Calu3 (cell line): ENCODE results near the gene SAT1. TPM values are rescaled to one million over a fixed set of nuclear protein-coding genes. Genes with fewer than 3 reads are reported as not detected.
"Not testable (repeated sequence)": the region's sequence is repeated elsewhere in the genome, so short reads cannot be mapped to it uniquely, and the experiment has no call there.

ENCODE experiments used
- BruUV-seq: library from RNA; stranded (reverse); fragments of 400-500 nt; replicated peaks from 2 replicates; lab custom pipeline; 2021; lab: Mats Ljungman, UMichigan
- CTCF ChIA-PET: fragments of 300-600 bp; sonication (Branson Sonifier 250); formaldehyde crosslinking; loops from one replicate; lab custom pipeline; 2022; ENCODE audit warnings: antibody characterized with exemption; lab: Charles Lee
- DNase-seq: peaks from one replicate; pipeline ENCODE4 v3.0.0; 2022
- H3K27ac Mint-ChIP-seq: one replicate; pipeline ENCODE4 v1.8.0; 2022; ENCODE audit warnings: mixed read lengths; ENCODE audit not compliant: unreplicated experiment
- H3K27me3 Mint-ChIP-seq: one replicate; pipeline ENCODE4 v1.8.0; 2022; ENCODE audit warnings: mixed read lengths; ENCODE audit not compliant: unreplicated experiment
- H3K36me3 Mint-ChIP-seq: one replicate; pipeline ENCODE4 v1.8.0; 2022; ENCODE audit warnings: mild to moderate bottlenecking, moderate library complexity, mixed read lengths; ENCODE audit not compliant: insufficient read depth, unreplicated experiment
- H3K4me1 Mint-ChIP-seq: one replicate; pipeline ENCODE4 v1.8.0; 2022; ENCODE audit warnings: mild to moderate bottlenecking, low read depth, mixed read lengths; ENCODE audit not compliant: unreplicated experiment
- H3K4me3 Mint-ChIP-seq: one replicate; pipeline ENCODE4 v1.8.0; 2022; ENCODE audit warnings: mild to moderate bottlenecking, low read depth, moderate library complexity, mixed read lengths; ENCODE audit not compliant: unreplicated experiment
- H3K9me3 Mint-ChIP-seq: one replicate; pipeline ENCODE4 v1.8.0; 2022; ENCODE audit warnings: low read depth, mixed read lengths; ENCODE audit not compliant: unreplicated experiment
- CTCF ChIP-seq: fragments of 200-600 bp; IDR thresholded peaks from one replicate; pipeline ENCODE4 v1.8.0; 2022; ENCODE audit warnings: antibody characterized with exemption; ENCODE audit not compliant: unreplicated experiment
- intact Hi-C: fragments of 100-400 bp; cut with micrococcal nuclease; formaldehyde crosslinking; loops from one replicate; pipeline ENCODE4 v1.10.0; 2022; ENCODE audit not compliant: unreplicated experiment
- total RNA-seq: library from RNA; stranded (reverse); gene quantifications from 2 replicates; pipeline ENCODE4 v1.2.3, GENCODE V29; 2022

The SAT1 gene
- total RNA-seq, 1 experiment from 2014 or later: 426 TPM

- Mint-ChIP-seq H3K27me3 (no peaks in the 10 kb centered on the region), H3K27ac (no peak overlapping the region), H3K4me3 (no peak overlapping the region), H3K4me1 (no peaks in the 10 kb centered on the region), H3K9me3 (no peaks in the 10 kb centered on the region), H3K36me3 (no peaks in the 10 kb centered on the region)
- BruUV-seq: no TSS peak
- CTCF ChIA-PET: interaction anchor here (0.6 kb wide), 1 partner anchor 25 kb away, joined by 3 read pairs; no protein-coding TSS in a partner anchor
- TF ChIP-seq CTCF: no peak
- DNase-seq: no peak
- intact Hi-C loops: no loop called here
Observed at GRCh38 chrX:23766650-23767551, 16.1 kb upstream of the SAT1 start.

DNA sequence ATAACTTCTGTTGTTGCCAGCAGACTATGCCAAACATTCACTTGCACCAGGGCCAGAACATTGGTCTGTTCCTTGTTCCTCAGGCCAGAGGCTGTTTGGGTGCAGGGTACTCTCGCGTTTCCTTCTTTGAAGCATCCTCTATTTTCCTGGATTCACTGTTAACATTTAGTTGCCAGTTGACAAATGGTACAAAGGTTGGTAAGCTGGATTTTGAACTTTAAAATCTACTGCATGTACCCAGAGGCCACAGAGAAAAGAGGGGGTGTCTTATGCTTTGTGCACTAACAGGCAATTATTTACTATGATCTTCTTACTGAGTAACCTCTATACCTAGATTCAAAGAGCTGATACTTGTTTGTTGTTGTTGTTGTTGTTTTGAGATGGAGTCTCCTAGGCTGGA is 12.8 kb upstream of the SAT1 start:
- CTCF ChIA-PET: no interaction called here
- TF ChIP-seq CTCF: no peak
- H3K4me1 Mint-ChIP-seq: no peaks in the 10 kb centered on the region
- H3K27me3 Mint-ChIP-seq: no peaks in the 10 kb centered on the region
- no peak for DNase-seq
- H3K9me3 Mint-ChIP-seq: no peaks in the 10 kb centered on the region
- no peaks in the 10 kb centered on the region for H3K36me3 Mint-ChIP-seq
- intact Hi-C loops: no loop called here
- H3K4me3 Mint-ChIP-seq: no peak overlapping the region
- H3K27ac Mint-ChIP-seq: no peak overlapping the region
- no TSS peak for BruUV-seq

DNA sequence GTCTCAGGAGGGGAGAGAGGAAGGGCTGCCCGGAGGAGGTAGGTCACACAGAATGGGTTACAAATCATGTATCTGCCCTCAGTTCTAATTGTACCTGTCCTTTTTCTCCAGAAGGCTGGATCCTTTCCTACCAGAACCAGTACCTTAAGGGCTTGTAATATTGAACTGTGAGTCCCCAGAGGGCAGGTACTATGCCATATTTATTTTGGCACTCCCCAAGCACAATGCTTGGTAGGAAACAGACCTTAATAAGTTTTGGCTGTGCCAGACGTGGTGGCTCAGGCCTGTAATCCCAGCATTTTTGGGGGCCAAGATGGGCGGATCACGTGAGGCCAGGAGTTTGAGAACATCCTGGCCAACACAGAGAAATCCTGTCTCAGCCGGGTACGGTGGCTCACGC is 11.9 kb upstream of the SAT1 start:
- H3K9me3 Mint-ChIP-seq, H3K36me3 Mint-ChIP-seq, H3K4me1 Mint-ChIP-seq, H3K27me3 Mint-ChIP-seq, CTCF ChIA-PET, intact Hi-C loops, DNase-seq, BruUV-seq, H3K4me3 Mint-ChIP-seq, H3K27ac Mint-ChIP-seq: not testable (repeated sequence)

DNA sequence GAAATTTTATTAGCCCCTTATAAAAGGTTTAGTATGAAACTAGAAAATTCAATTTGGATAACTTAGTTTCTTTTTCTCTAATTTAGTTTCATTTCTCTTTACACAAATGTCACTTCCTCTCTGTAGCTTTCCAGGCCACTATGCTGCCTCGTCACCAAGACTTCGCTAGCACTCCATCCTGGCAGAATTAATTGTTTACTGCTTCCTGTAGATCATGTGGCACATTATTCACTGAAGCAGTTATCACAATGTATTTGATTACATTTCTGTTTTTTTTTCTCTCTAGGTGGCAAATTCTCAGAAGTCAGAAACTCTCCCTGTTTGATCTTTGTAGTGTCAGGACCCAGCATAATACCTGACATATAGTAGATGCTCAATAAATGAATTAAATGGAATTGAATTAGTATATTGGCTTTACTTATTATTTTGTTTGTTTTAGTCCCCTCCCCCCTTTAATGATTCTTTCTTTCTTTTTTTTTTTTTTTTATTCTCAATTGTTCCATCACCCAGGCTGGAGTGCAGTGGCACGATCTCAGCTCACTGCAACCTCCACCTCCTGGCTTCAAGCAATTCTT is 9.3 kb upstream of the SAT1 start:
- intact Hi-C loops: no loop called here
- H3K4me1 Mint-ChIP-seq: no peaks in the 10 kb centered on the region
- CTCF ChIA-PET: interaction anchor here (0.6 kb wide), 1 partner anchor 1212 kb away, joined by 4 read pairs; no protein-coding TSS in a partner anchor
- BruUV-seq: no TSS peak
- DNase-seq: no peak
- no peak overlapping the region for H3K4me3 Mint-ChIP-seq
- no peak overlapping the region for H3K27ac Mint-ChIP-seq
- H3K27me3 Mint-ChIP-seq: no peaks in the 10 kb centered on the region
- H3K9me3 Mint-ChIP-seq: no peaks in the 10 kb centered on the region
- TF ChIP-seq CTCF: no peak
- H3K36me3 Mint-ChIP-seq: no peaks in the 10 kb centered on the region
